A549 (cell line): Measurements from ENCODE around the gene PLXNA1. TPM values are rescaled to one million over a fixed set of nuclear protein-coding genes. Genes with fewer than 3 reads are reported as not detected.
A peak's percentile ranks its signal among the peaks of the same experiment; 100 is the strongest.

Experiments used
- ATAC-seq, 2 experiments: fragments of 200-7000 bp in 1 of 2; fragments of >200 bp in 1 of 2; cut with Nextera tagmentation in 1 of 2; cut with Tn5 transposase in 1 of 2; 3 replicates each; pipeline versions ENCODE4 v1.8.0 to v1.9.1; 2018 to 2020; ENCODE audit warnings: mild to moderate bottlenecking in 1 of 2, moderate library complexity in 1 of 2
- CTCF ChIA-PET: fragments of 300-600 bp; sonication (Branson Sonifier 250); formaldehyde crosslinking; extraction: SDS; loops from one replicate; lab custom pipeline; 2021; ENCODE audit warnings: antibody characterized with exemption, inconsistent platforms; lab: Yijun Ruan, JAX
- POLR2A ChIA-PET: fragments of 350-600 bp; formaldehyde crosslinking; extraction: SDS; loops from one replicate; lab custom pipeline; 2021; ENCODE audit warnings: antibody characterized with exemption, inconsistent platforms; lab: Yijun Ruan, JAX
- DNase-seq, 2 experiments: peaks; one replicate each; pipeline versions ENCODE4 v3.0.0 to v3.0.0-alpha.2; 2011 to 2016; ENCODE audit warnings: low read depth in 1 of 2, low spot score in 1 of 2
- FAIRE-seq: peaks from 2 replicates; lab custom pipeline; 2011; peaks lifted over from hg19 to GRCh38; lab: Jason Lieb, UNC
- H3K27ac ChIP-seq, 2 experiments: fragments of >200 bp; sonication (Bioruptor Twin); formaldehyde crosslinking; 3 replicates each; pipeline ENCODE4 v1.5.1; 2016 to 2017
- H3K4me1 ChIP-seq: fragments of >200 bp; sonication (Bioruptor Twin); formaldehyde crosslinking; 3 replicates; pipeline ENCODE4 v1.6.1; 2016
- H3K4me2 ChIP-seq: fragments of >200 bp; sonication (Bioruptor Twin); formaldehyde crosslinking; 3 replicates; pipeline ENCODE4 v1.6.1; 2016
- H3K4me3 ChIP-seq: fragments of >200 bp; sonication (Bioruptor Twin); formaldehyde crosslinking; 3 replicates; pipeline ENCODE4 v1.5.1; 2016
- H3K9me3 ChIP-seq: fragments of >200 bp; sonication (Bioruptor Twin); formaldehyde crosslinking; 3 replicates; pipeline ENCODE4 v1.6.1; 2016
- CBX2 ChIP-seq: fragments of 200-600 bp; sonication (generic); IDR thresholded peaks from 2 replicates; pipeline ENCODE4 v1.6.1; 2016; ENCODE audit warnings: low read depth, mild to moderate bottlenecking, borderline replicate concordance
- CHD4 ChIP-seq: fragments of 200-600 bp; sonication (generic); IDR thresholded peaks from 2 replicates; pipeline ENCODE4 v1.6.1; 2016; ENCODE audit warnings: antibody characterized with exemption, mild to moderate bottlenecking, borderline replicate concordance
- EHF ChIP-seq: fragments of 250-450 bp; sonication (Bioruptor Pico); IDR thresholded peaks from 2 replicates; pipeline ENCODE4 v1.5.0; 2020; ENCODE audit warnings: mild to moderate bottlenecking
- ESRRA ChIP-seq: fragments of 150-350 bp; IDR thresholded peaks from 2 replicates; pipeline ENCODE4 v1.6.1; 2014; ENCODE audit warnings: mild to moderate bottlenecking, low read length, borderline replicate concordance
- FOSB ChIP-seq: fragments of 250-450 bp; sonication (Bioruptor Pico); IDR thresholded peaks from 2 replicates; pipeline ENCODE4 v1.5.0; 2020; ENCODE audit warnings: mild to moderate bottlenecking, moderate library complexity
- FOXS1 ChIP-seq: fragments of 250-450 bp; sonication (Bioruptor Pico); IDR thresholded peaks from 2 replicates; pipeline ENCODE4 v1.5.0; 2020; ENCODE audit warnings: mild to moderate bottlenecking, moderate library complexity
- HEYL ChIP-seq: fragments of 250-450 bp; sonication (Bioruptor Pico); IDR thresholded peaks from 2 replicates; pipeline ENCODE4 v1.8.0; 2021; ENCODE audit warnings: mild to moderate bottlenecking, moderate library complexity
- HOXA7 ChIP-seq: fragments of 250-450 bp; sonication (Bioruptor Pico); IDR thresholded peaks from 2 replicates; pipeline ENCODE4 v1.5.0; 2020; ENCODE audit warnings: mild to moderate bottlenecking, moderate library complexity
- HOXB13 ChIP-seq: fragments of 250-450 bp; sonication (Bioruptor Pico); IDR thresholded peaks from 2 replicates; pipeline ENCODE4 v1.5.0; 2020; ENCODE audit warnings: low read depth, mild to moderate bottlenecking, moderate library complexity
- JUN ChIP-seq, 2 experiments: fragments of >200 bp; sonication (Bioruptor Twin); formaldehyde crosslinking; IDR thresholded peaks; 2 replicates in 1 of 2; 3 replicates in 1 of 2; pipeline ENCODE4 v1.6.1; 2016 to 2017
- JUNB ChIP-seq: fragments of >200 bp; sonication (Bioruptor Twin); formaldehyde crosslinking; IDR thresholded peaks from 2 replicates; pipeline ENCODE4 v1.6.1; 2016
- KDM5A ChIP-seq: fragments of 200-600 bp; sonication (generic); IDR thresholded peaks from 2 replicates; pipeline ENCODE4 v1.6.1; 2016; ENCODE audit warnings: antibody characterized with exemption, mild to moderate bottlenecking
- MYC ChIP-seq: IDR thresholded peaks from 2 replicates; pipeline ENCODE4 v1.6.1; 2012; ENCODE audit warnings: mild to moderate bottlenecking, inconsistent platforms, low read length, improper control_type of control experiment, borderline replicate concordance
- NR3C1 ChIP-seq: fragments of >200 bp; sonication (Bioruptor Twin); formaldehyde crosslinking; IDR thresholded peaks from 3 replicates; pipeline ENCODE4 v1.6.1; 2017
- PHF8 ChIP-seq: fragments of 200-600 bp; sonication (generic); IDR thresholded peaks from 2 replicates; pipeline ENCODE4 v1.6.1; 2016; ENCODE audit warnings: low read depth, mild to moderate bottlenecking, antibody characterized with exemption, moderate library complexity, borderline replicate concordance
- POLR2AphosphoS2 ChIP-seq: conservative IDR thresholded peaks from 2 replicates; pipeline ENCODE4 v1.6.1; 2012; ENCODE audit warnings: low read length, improper control_type of control experiment, inconsistent platforms
- RAD21 ChIP-seq, 2 experiments: fragments of >200 bp in 1 of 2; sonication (Bioruptor Twin) in 1 of 2; formaldehyde crosslinking in 1 of 2; IDR thresholded peaks in 1 of 2; conservative IDR thresholded peaks in 1 of 2; 2 replicates in 1 of 2; 3 replicates in 1 of 2; pipeline ENCODE4 v1.6.1; 2012 to 2018; ENCODE audit warnings: inconsistent platforms in 1 of 2
- RCOR1 ChIP-seq: fragments of 150-350 bp; IDR thresholded peaks from 2 replicates; pipeline ENCODE4 v1.6.1; 2014; ENCODE audit warnings: antibody characterized with exemption, low read length, low read depth
- RNF2 ChIP-seq: fragments of 200-600 bp; sonication (generic); IDR thresholded peaks from 2 replicates; pipeline ENCODE4 v1.6.1; 2016; ENCODE audit warnings: low read depth, mild to moderate bottlenecking, antibody characterized with exemption, moderate library complexity, borderline replicate concordance
- SMC3 ChIP-seq: fragments of >200 bp; sonication (Bioruptor Twin); formaldehyde crosslinking; IDR thresholded peaks from 3 replicates; pipeline ENCODE4 v1.6.1; 2018; ENCODE audit warnings: inconsistent platforms
- TFCP2L1 ChIP-seq: fragments of 250-450 bp; sonication (Bioruptor Pico); IDR thresholded peaks from 2 replicates; pipeline ENCODE4 v1.5.0; 2021; ENCODE audit warnings: mild to moderate bottlenecking
- ZNF302 ChIP-seq: fragments of 250-450 bp; sonication (Bioruptor Pico); IDR thresholded peaks from 2 replicates; pipeline ENCODE4 v1.9.0; 2021; ENCODE audit warnings: inconsistent platforms, mild to moderate bottlenecking, moderate library complexity
- WGBS: methylation state at CpG from one replicate; pipeline ENCODE4 v1.1.6; 2017; ENCODE audit errors: missing lambda C conversion rate; 5-methylcytosine and 5-hydroxymethylcytosine counted together
- polyA plus RNA-seq, 4 experiments: library from polyadenylated mRNA; depleted of rRNA in 3 of 4; stranded (reverse); fragments of >200 nt; fragmentation: RNase III in 1 of 4; extraction: RNeasy Plus Mini Kit Qiagen cat#74134 plus additional on column Dnase treatment in 1 of 4; gene quantifications; 2 replicates in 3 of 4; 3 replicates in 1 of 4; pipeline ENCODE4 v1.2.3, GENCODE V29; 2011 to 2017
- TF ChIP-seq, protein P1 (sequence below): fragments of 450-650 bp; IDR thresholded peaks from 2 replicates; pipeline ENCODE4 v1.6.1; 2014; ENCODE audit warnings: antibody characterized with exemption
- TF ChIP-seq, protein P2 (sequence below): IDR thresholded peaks from 2 replicates; pipeline ENCODE4 v1.6.1; 2012; ENCODE audit warnings: low read depth, borderline replicate concordance
- TF ChIP-seq, protein P3 (sequence below): IDR thresholded peaks from 2 replicates; pipeline ENCODE4 v1.6.1; 2012

The PLXNA1 gene
- polyA plus RNA-seq, 2 of the 4 experiments (the other 2 are of a cell fraction) = 9.1 to 16.3 TPM

DNA sequence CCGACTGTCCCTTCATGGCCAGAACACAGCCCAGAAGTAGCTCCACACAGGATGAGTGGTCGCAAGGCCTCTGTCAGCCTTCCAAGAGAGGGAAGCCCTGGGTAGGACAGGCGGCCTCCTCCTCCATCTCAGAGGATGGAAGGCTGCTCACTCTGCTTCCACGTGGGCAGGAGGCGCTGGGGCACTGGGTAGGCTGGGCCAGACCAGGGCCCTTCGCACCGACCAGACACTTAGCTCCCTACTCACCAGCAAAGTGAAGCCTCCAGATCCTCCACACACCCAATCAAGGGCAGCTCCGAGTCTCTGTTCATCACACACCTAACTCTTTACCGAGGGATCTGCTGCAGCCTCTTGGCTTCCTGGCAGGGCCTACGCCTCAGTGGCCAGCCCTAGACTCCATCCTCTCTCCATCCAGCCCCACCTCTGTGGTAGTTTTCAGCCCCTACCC is 24.3 kb upstream of the PLXNA1 start:
- TF ChIP-seq RNF2 = no peak
- no peak for TF ChIP-seq ZNF302 (CRISPR knock-in tag)
- no peak for TF ChIP-seq RCOR1
- no peak for TF ChIP-seq POLR2AphosphoS2
- TF ChIP-seq, protein P1, sequence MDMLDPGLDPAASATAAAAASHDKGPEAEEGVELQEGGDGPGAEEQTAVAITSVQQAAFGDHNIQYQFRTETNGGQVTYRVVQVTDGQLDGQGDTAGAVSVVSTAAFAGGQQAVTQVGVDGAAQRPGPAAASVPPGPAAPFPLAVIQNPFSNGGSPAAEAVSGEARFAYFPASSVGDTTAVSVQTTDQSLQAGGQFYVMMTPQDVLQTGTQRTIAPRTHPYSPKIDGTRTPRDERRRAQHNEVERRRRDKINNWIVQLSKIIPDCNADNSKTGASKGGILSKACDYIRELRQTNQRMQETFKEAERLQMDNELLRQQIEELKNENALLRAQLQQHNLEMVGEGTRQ = no peak
- no peak for TF ChIP-seq MYC
- TF ChIP-seq TFCP2L1 = no peak
- TF ChIP-seq EHF (CRISPR knock-in tag) = no peak
- TF ChIP-seq CBX2 = no peak
- no peak for TF ChIP-seq NR3C1
- TF ChIP-seq, protein P2, sequence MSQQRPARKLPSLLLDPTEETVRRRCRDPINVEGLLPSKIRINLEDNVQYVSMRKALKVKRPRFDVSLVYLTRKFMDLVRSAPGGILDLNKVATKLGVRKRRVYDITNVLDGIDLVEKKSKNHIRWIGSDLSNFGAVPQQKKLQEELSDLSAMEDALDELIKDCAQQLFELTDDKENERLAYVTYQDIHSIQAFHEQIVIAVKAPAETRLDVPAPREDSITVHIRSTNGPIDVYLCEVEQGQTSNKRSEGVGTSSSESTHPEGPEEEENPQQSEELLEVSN = no peak
- TF ChIP-seq JUNB = no peak
- TF ChIP-seq HOXA7 (CRISPR knock-in tag) = no peak
- TF ChIP-seq HEYL (CRISPR knock-in tag) = no peak
- no peak for TF ChIP-seq KDM5A
- TF ChIP-seq PHF8 = no peak
- no peak for TF ChIP-seq HOXB13 (CRISPR knock-in tag)
- no peak for TF ChIP-seq FOSB (CRISPR knock-in tag)
- no peak for TF ChIP-seq FOXS1 (CRISPR knock-in tag)
- no peak for TF ChIP-seq JUN (IDR thresholded peaks at IDR 0.05)
- peaks cover 18% of the 10 kb centered on the region for H3K4me1 ChIP-seq
- POLR2A ChIA-PET = no interaction called here
- H3K27ac ChIP-seq = no peak overlapping the region
- no peaks in the 10 kb centered on the region for H3K9me3 ChIP-seq
- CTCF ChIA-PET = interaction anchor here (0.6 to 1.4 kb wide), 2 partner anchors 24 to 408 kb away, joined by 3 to 5 read pairs; partner anchors contain the start of gene PLXNA1
- no peak for FAIRE-seq
- WGBS = 95% methylated on average over 7 of the region's 10 CpGs
- no peak overlapping the region for H3K4me3 ChIP-seq
- no peak overlapping the region for H3K4me2 ChIP-seq
- DNase-seq = no peak
- no peak for ATAC-seq

DNA sequence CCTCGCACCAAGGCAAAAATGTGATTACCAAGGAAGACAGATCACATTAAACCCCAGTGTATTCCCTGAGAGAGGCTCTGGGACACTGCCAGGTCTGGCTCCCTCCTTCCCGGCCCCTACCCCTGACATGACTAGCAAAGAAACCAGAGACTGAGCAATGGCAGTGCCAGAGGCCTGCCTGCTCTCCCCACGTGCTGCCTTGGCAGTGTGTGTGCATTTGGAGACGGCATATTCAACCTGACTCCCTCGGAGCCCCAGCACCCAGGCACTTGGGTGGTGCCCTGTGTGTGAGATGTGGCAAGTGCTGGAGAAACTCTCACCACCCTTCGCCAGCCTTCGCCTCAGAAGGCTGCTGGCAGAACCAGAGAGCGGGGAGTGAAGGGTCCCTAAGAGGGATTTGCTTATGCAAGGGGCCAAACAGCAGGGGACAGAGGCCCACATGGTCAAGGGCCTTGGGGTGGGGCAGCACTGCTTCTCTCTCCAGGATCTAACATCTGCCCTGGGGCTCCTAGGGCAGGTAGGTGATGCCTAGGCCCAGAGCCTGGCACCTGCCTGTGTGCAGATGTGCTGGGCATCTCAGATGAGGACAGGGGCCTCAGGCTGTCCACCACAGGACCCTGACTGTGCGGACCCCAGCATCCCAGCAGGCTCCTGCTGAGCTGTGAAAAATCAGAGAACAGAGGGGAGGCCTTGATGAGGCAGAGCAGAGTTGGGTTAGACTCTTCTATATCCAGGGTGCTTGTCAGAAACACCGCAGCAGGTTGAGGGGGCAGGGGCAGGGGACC is 23.6 kb upstream of the PLXNA1 start:
- 81% methylated on average over 6 of the region's 10 CpGs for WGBS
- FAIRE-seq (no peak), ATAC-seq (no peak), DNase-seq (no peak)
- no peak overlapping the region for H3K4me3 ChIP-seq
- no peaks in the 10 kb centered on the region for H3K9me3 ChIP-seq
- POLR2A ChIA-PET = no interaction called here
- H3K27ac ChIP-seq = peak overlapping the region in 1 of 2 experiments; percentile 73; a peak in 3 of 6 replicates
- H3K4me1 ChIP-seq = peaks cover 18% of the 10 kb centered on the region
- CTCF ChIA-PET = interaction anchor here (0.6 to 4.6 kb wide), 3 partner anchors 41 to 562 kb away, joined by 3 to 39 read pairs (median 3); no protein-coding TSS in a partner anchor
- TF ChIP-seq CHD4 = no peak
- no peak for TF ChIP-seq KDM5A
- no peak for TF ChIP-seq POLR2AphosphoS2
- peak overlapping the region; percentile 37; the same call in 2 of the 3 replicates for H3K4me2 ChIP-seq

DNA sequence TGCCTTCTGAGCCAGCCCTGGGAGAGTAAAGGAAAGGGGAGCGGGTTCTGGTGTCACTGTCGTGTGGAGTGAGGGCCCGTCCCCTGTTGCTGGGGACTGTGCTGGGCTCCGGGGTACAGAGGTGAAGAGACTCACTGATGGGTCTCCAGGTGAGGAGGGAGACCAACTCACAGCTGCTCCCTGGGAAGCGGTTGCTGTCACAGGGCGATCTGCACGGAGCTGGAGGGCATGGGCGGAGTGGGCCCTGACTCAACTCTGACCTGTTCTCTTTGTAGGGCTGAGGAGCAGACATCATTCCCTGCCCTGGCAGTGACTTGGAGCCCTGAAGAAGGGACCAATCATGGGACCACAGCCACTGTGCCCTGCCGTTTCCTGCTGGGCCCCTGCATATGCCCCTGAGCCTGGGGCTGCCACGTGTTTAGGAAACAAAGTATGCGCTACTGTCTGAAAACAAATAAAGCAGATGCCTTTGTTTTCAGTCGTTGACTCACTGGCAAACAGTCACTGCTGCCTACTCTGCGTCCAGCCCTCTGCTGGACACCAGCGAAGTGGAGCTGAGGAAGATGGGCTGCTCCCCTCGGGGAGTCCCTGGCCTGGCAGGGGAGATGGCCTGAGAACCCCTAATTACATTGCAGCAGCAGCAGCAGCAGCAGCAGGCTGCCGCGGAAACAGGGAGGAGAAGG is 22.9 kb upstream of the PLXNA1 start:
- peak overlapping the region; percentile 37; the same call in 2 of the 3 replicates for H3K4me2 ChIP-seq

More for the DNA sequence above, 22.9 kb upstream of the PLXNA1 start:
- WGBS = 52% methylated on average over 12 of the region's 17 CpGs
- peak overlapping the region; percentile 45 to 73; a peak in 3 of 6 replicates for H3K27ac ChIP-seq
- H3K4me1 ChIP-seq = peaks cover 18% of the 10 kb centered on the region
- ChIA-PET CTCF (interaction anchor here (0.6 to 4.6 kb wide), 6 partner anchors 21 to 561 kb away, joined by 3 to 39 read pairs (median 3); partner anchors contain the start of gene PLXNA1), POLR2A (no interaction called here)
- ATAC-seq = peak; percentile 77 to 90
- no peak overlapping the region for H3K4me3 ChIP-seq
- peak; percentile 49 to 53 for DNase-seq
- peak; percentile 31; the same call in 2 of the 3 replicates for TF ChIP-seq SMC3
- peak in 1 of 2 experiments; percentile 49; a peak in 4 of 5 replicates for TF ChIP-seq RAD21 (conservative IDR thresholded peaks at IDR 0.05 in 1 of 2, IDR thresholded peaks at IDR 0.05 in 1 of 2)
- no peak for TF ChIP-seq ESRRA
- TF ChIP-seq, protein P3, sequence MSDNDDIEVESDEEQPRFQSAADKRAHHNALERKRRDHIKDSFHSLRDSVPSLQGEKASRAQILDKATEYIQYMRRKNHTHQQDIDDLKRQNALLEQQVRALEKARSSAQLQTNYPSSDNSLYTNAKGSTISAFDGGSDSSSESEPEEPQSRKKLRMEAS = peak; percentile 86
- FAIRE-seq = no peak
- H3K9me3 ChIP-seq = no peaks in the 10 kb centered on the region
